Measurements from ENCODE around the gene TMPO. TPM values are rescaled to one million over a fixed set of nuclear protein-coding genes. Genes with fewer than 3 reads are reported as not detected.
A peak's percentile ranks its signal among the peaks of the same experiment; 100 is the strongest.

The TMPO gene
- total and polyA plus RNA-seq, 10 of the 15 experiments (the other 5 are each of a cell fraction or from before 2014, with no cell fraction given), result 79.8 to 246 (median 179) TPM

- in situ Hi-C loops (cut with MboI), result no loop called here
- H3K9me3 ChIP-seq (replicated peaks; ENCODE audit: control insufficient read depth, insufficient read depth, low read length), result no peaks in the 10 kb centered on the region
- no peaks in the 10 kb centered on the region; the same call in 1 of the 2 replicates for H4K20me1 ChIP-seq (ENCODE audit: control insufficient read depth, insufficient read depth)
- peak; percentile 28 for ATAC-seq
- peaks cover 24% of the 10 kb centered on the region for H3K79me2 ChIP-seq (ENCODE audit: control insufficient read depth, insufficient read depth, low read length)
- no peak overlapping the region for H2AFZ ChIP-seq (ENCODE audit: control insufficient read depth, low read depth, low read length)
- H3K4me1 ChIP-seq (ENCODE audit: control insufficient read depth, insufficient read depth, low read length), result no peaks in the 10 kb centered on the region
- no peak for DNase-seq (ENCODE audit: low read depth, low spot score)
- ChIA-PET SMC1A (ENCODE audit: uncharacterized antibody, unreplicated experiment) (interaction anchor here (0.9 to 1.4 kb wide), 5 partner anchors 10 to 121 kb away, joined by 3 to 6 read pairs (median 5); no protein-coding TSS in a partner anchor), POLR2A (interaction anchor here (1.3 kb wide), 1 partner anchor 10 kb away, joined by 3 read pairs; no protein-coding TSS in a partner anchor), RAD21 (ENCODE audit: unreplicated experiment) (interaction anchor here (1.2 kb wide), 1 partner anchor 42 kb away, joined by 3 read pairs; no protein-coding TSS in a partner anchor), CTCF (interaction anchor here (0.7 to 6.9 kb wide), 13 partner anchors 10 to 161 kb away, joined by 3 to 76 read pairs (median 4); no protein-coding TSS in a partner anchor)
- no peaks in the 10 kb centered on the region for H3K27me3 ChIP-seq (replicated peaks in 1 of 2; ENCODE audit: control insufficient read depth in 2 of 2, insufficient read depth in 2 of 2, low read length in 1 of 2)
- no peak overlapping the region for H3K9ac ChIP-seq (ENCODE audit: control insufficient read depth, insufficient read depth, low read length)
- H3K36me3 ChIP-seq (ENCODE audit: control insufficient read depth in 2 of 2, insufficient read depth in 2 of 2, low read length in 1 of 2), result peaks cover 17 to 43% of the 10 kb centered on the region in 2 experiments
- no peak overlapping the region for H3K4me2 ChIP-seq (ENCODE audit: control insufficient read depth, insufficient read depth)
- no peak overlapping the region for H3K27ac ChIP-seq (ENCODE audit: control insufficient read depth, insufficient read depth)
- intact Hi-C loops (cut with micrococcal nuclease; ENCODE audit: unreplicated experiment), result no loop called here
- H3K4me3 ChIP-seq, result no peak overlapping the region
- no TSS peak for BruUV-seq (replicated peaks)
- WGBS (ENCODE audit: insufficient coverage, insufficient replicate concordance, low lambda C conversion rate, missing lambda C conversion rate), result 97% methylated on average over 4 of the region's 4 CpGs
- TF ChIP-seq POLR2A (IDR thresholded peaks at IDR 0.05; ENCODE audit: low read depth, low read length), result peak; percentile 51; the same call in 1 of the 2 replicates
- no peak for TF ChIP-seq TCF12 (IDR thresholded peaks at IDR 0.05; ENCODE audit: low read depth, low read length)
- FAIRE-seq, result no peak
Observed at GRCh38 chr12:98533723-98534251, 18.4 kb downstream of the TMPO start.

GRCh38 chr12:98538031-98538430 is 22.6 kb downstream of the TMPO start:
- SMC1A ChIA-PET (ENCODE audit: uncharacterized antibody, unreplicated experiment), result no interaction called here
- Histone ChIP-seq H3K36me3 (ENCODE audit: control insufficient read depth in 2 of 2, insufficient read depth in 2 of 2, low read length in 1 of 2) (peaks cover 12 to 33% of the 10 kb centered on the region in 2 experiments), H2AFZ (ENCODE audit: control insufficient read depth, low read depth, low read length) (no peak overlapping the region), H3K27ac (ENCODE audit: control insufficient read depth, insufficient read depth) (no peak overlapping the region), H4K20me1 (ENCODE audit: control insufficient read depth, insufficient read depth) (no peaks in the 10 kb centered on the region; the same call in 1 of the 2 replicates), H3K27me3 (replicated peaks in 1 of 2; ENCODE audit: control insufficient read depth in 2 of 2, insufficient read depth in 2 of 2, low read length in 1 of 2) (no peaks in the 10 kb centered on the region), H3K79me2 (ENCODE audit: control insufficient read depth, insufficient read depth, low read length) (peaks cover 10% of the 10 kb centered on the region), H3K4me3 (no peak overlapping the region), H3K4me2 (ENCODE audit: control insufficient read depth, insufficient read depth) (no peak overlapping the region), H3K9me3 (replicated peaks; ENCODE audit: control insufficient read depth, insufficient read depth, low read length) (no peaks in the 10 kb centered on the region), H3K9ac (ENCODE audit: control insufficient read depth, insufficient read depth, low read length) (no peak overlapping the region), H3K4me1 (ENCODE audit: control insufficient read depth, insufficient read depth, low read length) (no peaks in the 10 kb centered on the region)
- CTCF ChIA-PET, result interaction anchor here (1.0 to 1.3 kb wide), 2 partner anchors 29 to 187 kb away, joined by 3 to 5 read pairs; no protein-coding TSS in a partner anchor
- POLR2A ChIA-PET, result interaction anchor here (0.7 kb wide), 1 partner anchor 15 kb away, joined by 3 read pairs; no protein-coding TSS in a partner anchor
- in situ Hi-C loops (cut with MboI), result no loop called here
- WGBS (ENCODE audit: insufficient coverage, insufficient replicate concordance, low lambda C conversion rate, missing lambda C conversion rate), result 97% methylated on average over 4 of the region's 4 CpGs
- RAD21 ChIA-PET (ENCODE audit: unreplicated experiment), result interaction anchor here (1.6 kb wide), 1 partner anchor 17 kb away, joined by 3 read pairs; no protein-coding TSS in a partner anchor
- FAIRE-seq (no peak), ATAC-seq (no peak), DNase-seq (ENCODE audit: low read depth, low spot score) (no peak)
- no TSS peak for BruUV-seq (replicated peaks)
- intact Hi-C loops (cut with micrococcal nuclease; ENCODE audit: unreplicated experiment), result no loop called here
- TF ChIP-seq SMARCA5 (IDR thresholded peaks at IDR 0.05) (no peak), KLF5 (IDR thresholded peaks at IDR 0.05; ENCODE audit: partially characterized antibody) (no peak), STAT1 (conservative IDR thresholded peaks at IDR 0.05) (no peak), USF1 (IDR thresholded peaks at IDR 0.05; ENCODE audit: borderline replicate concordance, extremely low read length, insufficient read depth, low read depth, low read length) (no peak), ESRRA (IDR thresholded peaks at IDR 0.05; ENCODE audit: low read length) (no peak), RCOR1 (conservative IDR thresholded peaks at IDR 0.05; ENCODE audit: low read depth, low read length) (no peak), ZBTB40 (IDR thresholded peaks at IDR 0.05; ENCODE audit: borderline replicate concordance) (no peak), ZNF384 (IDR thresholded peaks at IDR 0.05; ENCODE audit: borderline replicate concordance, low read depth, low read length) (no peak), NFIC (IDR thresholded peaks at IDR 0.05; ENCODE audit: low read depth, low read length) (no peak), HDAC2 (IDR thresholded peaks at IDR 0.05) (no peak), CREM (IDR thresholded peaks at IDR 0.05; ENCODE audit: low read depth) (no peak)

Data from GM12878 (cell line).